K562 (cell line): ENCODE results near the gene DPM1. TPM values are rescaled to one million over a fixed set of nuclear protein-coding genes. Genes with fewer than 3 reads are reported as not detected.

ENCODE experiments used
- ATAC-seq: fragments of 200-7000 bp; cut with Tn5 transposase; 3 replicates; pipeline ENCODE4 v1.9.1; 2020; ENCODE audit warnings: moderate library complexity
- BruUV-seq: library from RNA; stranded (reverse); fragments of 400-500 nt; replicated peaks from 2 replicates; lab custom pipeline; 2021; lab: Mats Ljungman, UMichigan
- CTCF ChIA-PET: fragments of 300-600 bp; formaldehyde crosslinking; extraction: SDS; loops from one replicate; lab custom pipeline; 2021; ENCODE audit warnings: low intra/inter-chr PET ratio; lab: Yijun Ruan, JAX
- POLR2A ChIA-PET: fragments of 300-600, 350-650 bp; sonication (Branson Sonifier 250); formaldehyde crosslinking; extraction: SDS; loops from one replicate; lab custom pipeline; 2021; ENCODE audit warnings: antibody characterized with exemption, inconsistent platforms; lab: Yijun Ruan, JAX
- DNase-seq, 4 experiments: peaks; one replicate each; pipeline versions ENCODE4 v3.0.0 to v3.0.0-alpha.2; 2011 to 2018; ENCODE audit warnings: low spot score in 3 of 4, mixed read lengths in 3 of 4; ENCODE audit errors: extremely low read depth in 1 of 4
- FAIRE-seq: peaks from 2 replicates; lab custom pipeline; 2011; peaks lifted over from hg19 to GRCh38; lab: Jason Lieb, UNC
- H2AFZ ChIP-seq: 2 replicates; pipeline ENCODE4 v1.6.0; 2011; ENCODE audit warnings: low read depth, low read length, control low read depth, inconsistent platforms
- H3K27ac ChIP-seq: fragments of 200-600 bp; 3 replicates; pipeline ENCODE4 v1.8.0; 2011; ENCODE audit warnings: low read depth, mild to moderate bottlenecking, control low read depth, inconsistent platforms, low read length, moderate library complexity, mixed read lengths; ENCODE audit errors: extremely low read depth
- H3K27me3 ChIP-seq, 2 experiments: fragments of 300-600 bp in 1 of 2; 2 replicates in 1 of 2; 3 replicates in 1 of 2; pipeline versions ENCODE4 v1.6.0 to v1.8.0; 2011; ENCODE audit warnings: inconsistent platforms in 2 of 2, low read length in 2 of 2, mild to moderate bottlenecking in 1 of 2, mixed read lengths in 1 of 2, moderate library complexity in 1 of 2; ENCODE audit not compliant: control insufficient read depth in 2 of 2, insufficient read depth in 2 of 2
- H3K36me3 ChIP-seq: fragments of 300-600 bp; 3 replicates; pipeline ENCODE4 v1.8.0; 2011; ENCODE audit warnings: mild to moderate bottlenecking, low read length, inconsistent platforms; ENCODE audit not compliant: control insufficient read depth, insufficient read depth
- H3K4me1 ChIP-seq, 2 experiments: fragments of 200-600 bp in 1 of 2; replicated peaks in 1 of 2; 2 replicates in 1 of 2; 3 replicates in 1 of 2; pipeline versions ENCODE4 v1.5.1 to v1.8.0; 2011; ENCODE audit warnings: inconsistent platforms in 2 of 2, low read length in 2 of 2, mild to moderate bottlenecking in 1 of 2, mixed read lengths in 1 of 2, moderate library complexity in 1 of 2; ENCODE audit not compliant: control insufficient read depth in 2 of 2, insufficient read depth in 2 of 2
- H3K4me2 ChIP-seq: 2 replicates; pipeline ENCODE4 v1.6.1; 2011; ENCODE audit warnings: low read length, control low read depth, inconsistent platforms, mixed read lengths; ENCODE audit not compliant: insufficient read depth
- H3K4me3 ChIP-seq: fragments of 200-600 bp; sonication (generic), shearing (Covaris generic); 2 replicates; pipeline ENCODE4 v1.5.1; 2016; ENCODE audit warnings: control low read depth, inconsistent platforms
- H3K79me2 ChIP-seq: fragments of 200-600 bp; 3 replicates; pipeline ENCODE4 v1.8.0; 2011; ENCODE audit warnings: low read length, inconsistent platforms; ENCODE audit not compliant: control insufficient read depth, insufficient read depth
- H3K9ac ChIP-seq, 2 experiments: 2 replicates each; pipeline versions ENCODE4 v1.6.0 to v1.6.1; 2011; ENCODE audit warnings: low read depth in 2 of 2, low read length in 2 of 2, control low read depth in 1 of 2, inconsistent platforms in 1 of 2, mild to moderate bottlenecking in 1 of 2, mixed read lengths in 1 of 2; ENCODE audit not compliant: insufficient read depth in 1 of 2
- H3K9me1 ChIP-seq: one replicate; pipeline ENCODE4 v1.6.0; 2011; ENCODE audit warnings: inconsistent platforms, mild to moderate bottlenecking, low read length, moderate library complexity; ENCODE audit not compliant: control insufficient read depth, insufficient read depth
- H3K9me3 ChIP-seq: replicated peaks from 2 replicates; pipeline ENCODE4 v1.5.1; 2011; ENCODE audit warnings: low read depth, low read length, inconsistent platforms; ENCODE audit not compliant: control insufficient read depth, insufficient read depth
- H4K20me1 ChIP-seq: replicated peaks from 2 replicates; pipeline ENCODE4 v1.6.1; 2011; ENCODE audit warnings: low read length, inconsistent platforms, mixed read lengths; ENCODE audit not compliant: control insufficient read depth, insufficient read depth
- CTBP1 ChIP-seq: fragments of 450-650 bp; IDR thresholded peaks from 2 replicates; pipeline ENCODE4 v1.6.1; 2016; ENCODE audit warnings: borderline replicate concordance
- HNRNPK ChIP-seq: fragments of 200-400 bp; formaldehyde crosslinking; IDR thresholded peaks from one replicate; pipeline ENCODE4 v1.6.1; 2018; ENCODE audit warnings: mild to moderate bottlenecking, low read depth, low read length; ENCODE audit not compliant: poor library complexity, severe bottlenecking
- MITF ChIP-seq: IDR thresholded peaks from 2 replicates; pipeline ENCODE4 v1.6.1; 2014; ENCODE audit warnings: antibody characterized with exemption
- NFE2 ChIP-seq: IDR thresholded peaks from 2 replicates; pipeline ENCODE4 v1.6.1; 2014; ENCODE audit warnings: antibody characterized with exemption, low read depth
- NUFIP1 ChIP-seq: fragments of 450-650 bp; IDR thresholded peaks from 2 replicates; pipeline ENCODE4 v1.6.1; 2018; ENCODE audit not compliant: partially characterized antibody
- TSHZ1 ChIP-seq: fragments of 250-450 bp; sonication (Bioruptor Pico); IDR thresholded peaks from 2 replicates; pipeline ENCODE4 v1.4.0; 2020; ENCODE audit warnings: mild to moderate bottlenecking, moderate library complexity
- ZBTB33 ChIP-seq: sonication (generic); formaldehyde crosslinking; IDR thresholded peaks from 2 replicates; pipeline ENCODE4 v1.8.1; 2023; ENCODE audit warnings: mild to moderate bottlenecking, missing genetic modification reagents
- ZNF511 ChIP-seq: sonication (generic); formaldehyde crosslinking; IDR thresholded peaks from 2 replicates; pipeline ENCODE4 v1.8.0; 2022; ENCODE audit warnings: mild to moderate bottlenecking, missing genetic modification reagents
- ZNF609 ChIP-seq: sonication (generic); formaldehyde crosslinking; IDR thresholded peaks from 2 replicates; pipeline ENCODE4 v1.8.1; 2023; ENCODE audit warnings: missing genetic modification reagents, mild to moderate bottlenecking, borderline replicate concordance
- WGBS: fragments of 100-300 bp; shearing (Covaris generic); methylation state at CpG from one replicate; pipeline ENCODE4 v1.1.6; 2016; ENCODE audit warnings: low coverage, mixed read lengths; ENCODE audit not compliant: insufficient coverage; ENCODE audit errors: missing lambda C conversion rate; 5-methylcytosine and 5-hydroxymethylcytosine counted together
- in situ Hi-C: fragments of 300-500 bp; cut with MboI; formaldehyde crosslinking; loops from 4 replicates; pipeline ENCODE4 v1.15.0; 2018; ENCODE audit warnings: inconsistent platforms, mixed read lengths
- intact Hi-C: fragments of 100-400 bp; cut with micrococcal nuclease; formaldehyde crosslinking; loops from 2 replicates; pipeline ENCODE4 v1.14.2; 2022
- polyA plus RNA-seq, 8 experiments: library from polyadenylated mRNA; depleted of rRNA in 4 of 8; stranded (reverse) in 5 of 8; unstranded in 3 of 8; fragments of >200 nt; fragmentation: Nextera tagmentation in 2 of 8; fragmentation: Illumina TruSeq in 1 of 8; extraction: Ambion mirVana in 2 of 8; extraction: Trizol in 1 of 8; gene quantifications; 2 replicates each; pipeline versions ENCODE4 v1.2.1 to v1.2.3, GENCODE V29; 2011 to 2014; ENCODE audit warnings: inconsistent platforms in 1 of 8, missing spikeins in 1 of 8
- total RNA-seq, 7 experiments: library from RNA; depleted of rRNA in 6 of 7; stranded (reverse); fragments of >200 nt in 6 of 7; fragmentation: Illumina TruSeq in 2 of 7; extraction: Trizol in 2 of 7; gene quantifications; 2 replicates each; pipeline versions ENCODE4 v1.2.1 to v1.2.3, GENCODE V29; 2011 to 2021; ENCODE audit warnings: low replicate concordance in 1 of 7

The DPM1 gene
- total and polyA plus RNA-seq, 9 of the 15 experiments (the other 6 are each of a cell fraction or from before 2014, with no cell fraction given), result 75.2 to 190 (median 153) TPM

GRCh38 chr20:51004305-51004727 lies 46.0 kb upstream of the DPM1 start:
- Histone ChIP-seq H3K4me1 (peaks cover 0 to 14% of the 10 kb centered on the region in 2 experiments; a peak in 1 of 5 replicates), H3K9me3 (no peaks in the 10 kb centered on the region), H4K20me1 (0 out of 2 replicates have a peak, but pooled peaks cover 3% of the 10 kb centered on the region), H2AFZ (no peak overlapping the region), H3K79me2 (no peaks in the 10 kb centered on the region), H3K36me3 (no peaks in the 10 kb centered on the region), H3K9ac (no peak overlapping the region), H3K27ac (no peak overlapping the region), H3K4me3 (no peak overlapping the region), H3K4me2 (no peak overlapping the region), H3K9me1 (no peaks in the 10 kb centered on the region), H3K27me3 (peaks cover 30 to 61% of the 10 kb centered on the region in 2 experiments; a peak in 4 of 5 replicates)
- ATAC-seq (peak; percentile 64; the same call in 2 of the 3 replicates), FAIRE-seq (no peak), DNase-seq (no peak)
- CTCF ChIA-PET, result no interaction called here
- in situ Hi-C loops (no loop called here), intact Hi-C loops (no loop called here)
- WGBS, result 15% methylated on average over 37 of the region's 44 CpGs
- BruUV-seq, result no TSS peak
- POLR2A ChIA-PET, result interaction anchor here (0.7 kb wide), 1 partner anchor 12 kb away, joined by 3 read pairs; no protein-coding TSS in a partner anchor
- TF ChIP-seq NUFIP1 (no peak), ZBTB33 (CRISPR knock-in tag) (no peak), TSHZ1 (CRISPR knock-in tag) (no peak), CTBP1 (no peak), ZNF609 (CRISPR knock-in tag) (no peak), ZNF511 (CRISPR knock-in tag) (no peak), HNRNPK (no peak), NFE2 (no peak), MITF (no peak)
